ENCODE results near the gene SLC26A3.

- TF ChIP-seq HOXC10 (CRISPR knock-in tag; IDR thresholded peaks at IDR 0.05) (no peak), CTCF (tag by site-specific recombination; IDR thresholded peaks at IDR 0.05) (no peak), ZNF501 (tag by site-specific recombination; IDR thresholded peaks at IDR 0.05) (no peak), REPIN1 (tag by site-specific recombination; IDR thresholded peaks at IDR 0.05; ENCODE audit: low read depth) (no peak), ZEB2 (tag by site-specific recombination; IDR thresholded peaks at IDR 0.05) (no peak), TCF7L2 (IDR thresholded peaks at IDR 0.05; ENCODE audit: borderline replicate concordance, low read depth, low read length) (no peak), MYNN (tag by site-specific recombination; IDR thresholded peaks at IDR 0.05; ENCODE audit: borderline replicate concordance) (no peak), ZBTB11 (tag by site-specific recombination; conservative IDR thresholded peaks at IDR 0.05; ENCODE audit: low read depth) (no peak), ATF2 (tag by site-specific recombination; IDR thresholded peaks at IDR 0.05; ENCODE audit: low read depth) (no peak), GLIS1 (tag by site-specific recombination; IDR thresholded peaks at IDR 0.05) (no peak)
Observed at GRCh38 chr7:107718456-107719193, 84.4 kb downstream of the SLC26A3 start.

Data from HEK293 (cell line).